ENCODE results near the gene PLA2G6.

Gene PLA2G6

DNA sequence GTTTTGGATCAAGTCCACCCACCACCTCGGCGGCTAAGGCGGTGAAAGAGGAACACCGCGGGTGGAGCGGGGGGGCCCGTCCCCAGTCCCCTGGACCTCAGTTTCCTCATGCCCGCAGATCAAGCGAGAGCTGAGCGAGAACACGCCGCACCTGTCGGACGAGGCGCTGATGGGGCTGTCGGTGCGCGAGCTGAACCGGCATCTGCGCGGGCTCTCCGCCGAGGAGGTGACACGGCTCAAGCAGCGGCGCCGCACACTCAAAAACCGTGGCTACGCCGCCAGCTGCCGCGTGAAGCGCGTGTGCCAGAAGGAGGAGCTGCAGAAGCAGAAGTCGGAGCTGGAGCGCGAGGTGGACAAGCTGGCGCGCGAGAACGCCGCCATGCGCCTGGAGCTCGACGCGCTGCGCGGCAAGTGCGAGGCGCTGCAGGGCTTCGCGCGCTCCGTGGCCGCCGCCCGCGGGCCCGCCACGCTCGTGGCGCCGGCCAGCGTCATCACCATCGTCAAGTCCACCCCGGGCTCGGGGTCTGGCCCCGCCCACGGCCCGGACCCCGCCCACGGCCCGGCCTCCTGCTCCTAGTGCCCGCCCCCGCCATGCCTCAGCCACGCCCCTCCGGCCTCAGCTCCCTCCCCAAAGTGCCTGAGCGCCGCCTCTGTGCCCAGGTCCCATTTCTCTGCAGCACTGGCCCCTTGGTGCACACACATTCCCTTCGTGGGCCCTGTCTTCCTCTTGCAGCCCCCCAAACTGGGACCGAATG is 32.8 kb upstream of the PLA2G6 start:
- DNase-seq (ENCODE audit: low read depth in 2 of 2) = peak; percentile 54 to 62

DNA sequence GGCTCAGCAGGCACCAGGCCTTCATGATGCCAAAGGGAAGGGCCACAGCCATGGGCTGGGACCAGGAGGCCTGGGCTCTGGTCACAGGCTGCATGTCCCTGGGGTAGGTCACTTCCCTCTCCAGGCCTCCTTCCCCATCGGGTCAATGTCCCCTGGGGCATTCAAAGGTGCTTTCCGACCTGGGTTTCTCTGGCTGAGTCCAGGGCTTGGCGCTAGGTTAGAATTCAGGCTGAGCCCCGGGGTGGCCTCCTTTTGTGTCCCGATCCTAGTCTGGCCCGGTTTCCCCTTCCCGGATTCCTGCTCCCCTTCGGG is 32.3 kb upstream of the PLA2G6 start:
- DNase-seq (ENCODE audit: low read depth in 2 of 2) = no peak

DNA sequence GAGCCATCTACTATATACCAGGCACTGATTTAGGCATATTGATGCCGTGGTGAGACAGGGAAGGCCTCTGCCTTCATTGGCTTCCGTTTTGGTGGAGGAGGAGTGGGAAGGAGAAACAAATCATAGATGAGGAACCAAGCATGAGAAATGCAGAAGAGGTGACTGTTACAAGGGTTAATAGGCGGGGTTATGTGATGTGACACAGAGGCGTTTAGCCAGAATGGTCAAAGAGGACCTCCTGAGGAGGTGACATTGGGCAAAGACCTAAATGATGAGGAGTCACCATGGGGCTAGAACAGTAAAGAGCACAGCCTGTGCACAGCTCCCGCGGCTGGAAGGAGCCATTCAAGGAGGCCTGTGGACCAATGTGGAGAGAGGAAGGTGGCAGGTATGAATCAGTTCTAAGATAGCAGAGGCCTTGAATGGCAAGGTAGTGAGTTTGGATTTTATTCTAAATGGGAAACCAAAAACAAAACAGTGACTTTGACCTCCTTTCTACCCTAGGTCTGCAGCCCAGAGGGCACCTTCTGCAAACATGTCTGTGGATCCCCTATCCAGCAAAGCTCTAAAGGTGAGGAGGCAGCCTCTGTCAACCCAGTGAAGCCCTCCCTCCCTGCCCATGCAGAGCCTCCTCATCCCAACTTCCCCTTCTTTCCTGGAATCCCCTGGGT is 31.8 kb upstream of the PLA2G6 start:
- no peak for DNase-seq (ENCODE audit: low read depth in 2 of 2)

DNA sequence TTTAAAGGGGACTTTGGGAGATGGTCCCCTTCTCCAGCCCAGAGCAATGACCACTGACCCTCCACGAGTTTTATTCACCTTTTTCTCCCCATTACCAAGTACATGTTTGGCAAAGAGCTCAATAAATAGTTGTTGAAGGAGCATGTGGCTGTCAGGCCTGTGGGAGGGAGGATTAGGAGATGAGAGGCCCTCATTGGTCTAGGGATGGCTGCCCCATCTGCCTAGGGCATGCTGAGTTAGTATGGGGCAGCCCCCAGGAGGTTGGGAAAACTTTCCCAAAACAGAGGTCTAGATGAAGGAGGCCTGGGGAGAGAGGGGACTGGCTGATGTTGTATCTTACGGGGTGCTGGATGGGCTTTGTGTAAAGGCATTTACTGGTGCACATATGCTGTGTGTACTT is 30.8 kb upstream of the PLA2G6 start:
- DNase-seq (ENCODE audit: low read depth in 2 of 2) = no peak

DNA sequence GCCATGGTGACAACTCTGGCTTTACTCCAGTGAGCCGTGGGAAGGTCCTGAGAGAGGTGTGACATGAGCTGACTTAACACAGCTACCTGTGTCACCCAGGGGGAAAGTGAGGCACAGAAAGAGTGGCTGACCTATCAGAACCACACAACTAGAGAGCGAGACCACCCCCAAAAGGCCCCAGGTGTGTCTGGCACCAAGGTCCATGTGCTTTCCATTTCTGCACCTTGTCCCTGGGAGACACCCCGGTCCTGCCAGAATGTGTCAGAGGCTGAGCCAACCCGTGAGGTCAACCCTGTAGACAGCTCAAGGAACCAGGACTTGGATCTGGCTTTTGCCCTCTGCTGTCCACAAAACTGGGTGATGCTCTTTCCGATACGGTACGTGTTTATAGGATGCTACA is 29.9 kb upstream of the PLA2G6 start:
- no peak for DNase-seq (ENCODE audit: low read depth in 2 of 2)

DNA sequence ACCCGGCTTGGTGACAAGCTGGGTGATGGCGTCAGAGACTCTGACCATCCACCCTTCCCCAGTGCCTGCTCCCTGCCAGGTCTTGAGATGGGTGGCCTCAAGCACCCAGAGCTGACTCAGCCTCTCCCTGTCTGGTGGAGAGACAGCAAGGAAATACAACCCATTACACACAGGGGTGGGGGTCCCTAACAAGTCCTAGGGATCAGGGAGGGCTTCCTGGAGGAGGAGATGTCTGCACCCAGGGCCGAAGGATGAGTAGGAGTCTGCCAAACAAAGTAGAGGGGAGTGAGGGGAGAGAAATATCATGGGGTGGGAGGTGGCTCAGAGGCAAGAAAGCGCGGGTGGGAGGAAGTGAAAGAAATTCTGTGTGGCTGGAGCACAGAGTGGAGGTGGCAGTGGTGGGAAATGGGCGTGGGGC is 26.9 kb upstream of the PLA2G6 start:
- DNase-seq (ENCODE audit: low read depth in 2 of 2) = no peak

DNA sequence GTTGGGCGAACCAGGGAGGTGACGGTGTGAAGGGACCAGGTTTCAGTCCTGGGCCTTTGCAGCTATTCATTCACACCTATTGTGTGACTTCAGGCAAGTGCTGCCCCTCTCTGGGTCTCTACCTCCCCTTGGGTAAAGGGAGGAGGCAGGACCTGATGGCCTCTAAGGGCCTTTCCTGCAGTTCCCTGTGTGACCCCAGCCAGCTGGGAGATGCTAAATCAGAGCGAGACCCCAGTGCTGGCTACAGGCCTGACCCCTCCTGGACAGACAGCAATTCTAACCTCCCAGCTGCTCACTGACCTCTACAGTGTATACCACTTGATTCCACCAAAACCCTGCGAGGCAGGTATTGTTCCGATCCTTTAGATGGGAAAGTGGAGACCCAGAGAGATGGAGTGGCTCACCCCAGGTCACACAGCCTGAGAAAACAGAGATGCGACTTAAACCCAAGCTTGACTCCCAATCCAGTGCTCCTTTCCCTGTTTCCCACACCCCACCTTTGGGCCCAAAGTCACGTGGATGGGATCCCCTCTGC is 26.3 kb upstream of the PLA2G6 start:
- DNase-seq (ENCODE audit: low read depth in 2 of 2) = no peak

DNA sequence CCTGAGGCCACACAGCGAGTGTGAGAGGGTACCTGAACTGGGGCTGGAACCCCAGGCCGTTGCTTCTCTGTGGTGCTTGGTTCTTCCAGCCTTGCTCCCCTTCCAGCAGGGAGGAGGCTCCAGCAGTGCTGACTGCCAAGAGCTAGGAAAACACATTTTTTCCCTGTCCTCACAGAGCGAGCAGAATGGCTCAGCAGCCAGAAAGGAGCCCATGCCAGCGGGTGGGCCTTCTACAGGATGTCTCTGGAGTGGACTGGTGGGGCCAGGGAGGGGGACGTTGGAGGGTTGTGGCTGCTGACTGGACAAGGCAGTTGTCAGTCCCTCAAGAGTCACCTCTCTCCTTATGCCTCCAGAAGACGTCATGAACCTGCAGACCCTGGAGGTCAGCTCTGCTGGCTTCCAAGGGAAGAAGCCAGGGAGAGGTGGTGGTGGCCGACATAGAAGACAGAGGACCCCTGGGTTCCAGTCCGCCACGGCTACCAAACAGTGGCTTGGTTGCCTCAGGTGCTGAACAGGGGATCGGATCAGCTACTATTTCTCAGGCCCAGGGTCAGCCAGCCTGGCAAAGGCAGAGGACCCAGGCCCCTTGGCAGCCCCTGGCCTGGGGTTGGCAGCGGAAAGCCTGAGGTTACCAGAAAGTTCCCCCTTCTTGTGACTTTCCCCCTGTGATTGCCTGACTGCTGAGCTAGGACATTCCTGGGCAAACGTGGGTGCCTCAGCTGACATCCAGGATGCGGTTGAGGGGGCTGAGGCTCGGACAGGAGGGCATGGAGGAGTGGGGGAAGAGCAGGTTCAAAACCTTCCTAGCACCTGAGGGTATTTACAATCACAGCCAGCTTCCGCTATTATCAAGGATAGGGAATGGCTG is 23.9 kb upstream of the PLA2G6 start:
- no peak for DNase-seq (ENCODE audit: low read depth in 2 of 2)

DNA sequence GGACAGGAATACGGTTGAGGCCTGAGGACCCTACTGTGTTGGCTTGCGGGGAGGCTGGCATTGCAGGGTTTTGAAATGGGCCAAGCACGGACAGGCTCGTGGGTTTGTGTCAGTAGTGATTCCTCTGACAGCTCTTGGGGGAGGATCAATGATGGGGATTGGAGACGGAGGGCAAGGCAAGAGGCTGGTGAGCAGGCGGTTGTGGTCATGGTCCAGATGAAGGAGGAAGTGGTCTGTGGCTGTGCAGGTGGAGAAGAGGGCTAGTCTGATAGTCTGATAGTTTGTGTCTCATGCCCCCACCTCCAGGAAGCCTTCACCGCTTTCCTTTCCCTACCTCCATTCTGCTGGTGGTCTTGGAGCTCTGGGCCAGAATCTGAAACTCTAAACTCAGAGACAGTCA is 23.2 kb upstream of the PLA2G6 start:
- DNase-seq (ENCODE audit: low read depth in 2 of 2) = no peak

DNA sequence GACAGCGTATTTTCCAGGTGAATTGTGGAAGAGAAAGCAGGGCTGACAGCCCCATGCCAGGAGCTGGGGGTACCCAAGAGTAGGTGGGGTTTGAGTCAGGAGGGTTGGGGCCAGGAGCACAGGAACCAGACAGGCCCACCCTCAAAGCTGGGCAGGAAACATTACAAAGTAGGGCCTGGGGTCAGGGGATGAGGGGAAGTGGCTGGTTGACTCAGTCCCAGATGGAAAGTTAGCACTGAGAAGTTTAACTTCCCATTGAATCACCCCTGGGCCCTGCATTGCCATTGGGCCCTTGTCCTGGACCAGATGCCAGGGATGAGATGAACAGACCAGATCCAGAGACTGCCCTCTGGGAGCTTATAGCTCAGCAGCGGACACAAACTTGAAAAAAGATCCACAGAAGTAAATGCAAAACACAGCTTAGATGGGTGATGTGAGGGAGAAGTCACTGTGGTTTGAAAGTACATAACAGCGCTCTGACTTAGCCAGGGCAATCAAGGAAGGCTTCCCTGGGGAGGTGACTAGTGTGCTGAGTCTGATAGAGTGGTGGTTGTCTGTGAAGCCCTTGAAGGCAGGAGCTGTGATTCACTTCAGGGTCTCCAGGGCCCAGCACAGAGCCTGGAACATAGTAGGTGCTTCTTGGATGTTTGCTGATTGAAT is 22.4 kb upstream of the PLA2G6 start:
- no peak for DNase-seq (ENCODE audit: low read depth in 2 of 2)

DNA sequence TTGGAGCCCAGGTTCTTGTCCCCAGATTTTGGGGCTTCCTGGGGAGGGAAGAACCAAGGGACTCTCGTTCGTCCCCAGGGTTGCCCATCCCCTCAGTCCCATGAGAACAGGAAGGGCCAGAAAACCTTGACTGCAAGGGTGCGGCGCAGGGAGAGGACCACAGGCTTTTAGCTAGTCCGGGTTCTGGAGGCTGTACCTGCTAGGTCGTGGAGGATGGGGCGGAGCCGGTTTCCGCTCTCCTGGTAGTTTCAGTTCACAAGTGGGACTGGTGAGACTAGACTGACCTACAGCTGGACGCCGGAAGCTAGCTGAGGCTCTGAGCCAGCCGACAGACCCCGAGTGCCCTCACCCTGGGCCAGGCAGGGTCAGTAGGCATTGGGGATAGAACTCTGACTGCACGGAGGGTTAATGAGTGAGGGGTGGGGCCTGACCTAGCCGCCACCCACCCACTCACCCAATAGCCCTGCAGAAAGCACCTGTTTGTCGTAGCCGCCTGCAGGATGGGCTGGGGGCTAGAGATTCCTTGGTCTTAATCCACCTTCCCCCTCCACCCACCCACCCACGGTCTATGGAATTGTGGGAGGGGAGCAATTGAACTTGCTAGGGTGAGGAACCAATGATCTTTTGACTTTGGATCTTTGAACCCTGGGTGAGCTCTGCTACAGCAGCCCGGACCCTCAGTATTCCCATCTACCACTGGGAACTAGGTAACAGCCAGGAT is 21.6 kb upstream of the PLA2G6 start:
- DNase-seq (ENCODE audit: low read depth in 2 of 2) = no peak

DNA sequence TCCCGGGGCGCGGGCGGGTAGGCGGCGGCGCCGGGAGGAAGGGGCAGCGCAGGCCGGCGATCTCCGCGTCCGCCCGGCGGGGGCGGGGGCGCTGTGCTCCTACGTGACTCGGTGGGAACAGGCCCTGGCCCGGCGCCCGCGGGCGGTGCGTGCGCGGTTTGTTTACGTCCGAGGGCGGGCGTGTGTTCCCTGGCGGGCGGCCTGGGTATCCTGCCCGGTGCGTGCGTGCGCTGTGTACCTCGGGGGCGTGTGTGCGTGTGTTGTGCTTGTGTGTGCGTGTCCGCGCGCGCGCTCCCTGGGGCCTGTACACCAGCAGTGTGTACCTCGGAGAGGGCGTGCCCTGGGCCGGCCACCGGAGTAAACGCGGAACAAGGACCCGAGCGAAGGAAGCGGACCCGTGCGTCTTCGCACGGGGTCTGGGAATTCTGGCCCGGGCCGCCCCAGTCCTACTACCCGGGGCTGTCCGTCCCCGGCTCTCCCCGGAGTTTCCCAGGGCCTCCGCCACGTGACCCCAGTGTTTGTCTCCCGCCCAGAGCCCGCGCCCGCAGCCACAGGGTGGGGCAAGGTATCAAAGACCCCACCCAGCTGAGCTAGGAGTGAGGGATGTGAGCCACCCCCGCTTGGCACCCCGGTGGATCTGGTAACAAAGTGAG is 20.9 kb upstream of the PLA2G6 start:
- peak; percentile 46 to 56 for DNase-seq (ENCODE audit: low read depth in 2 of 2)

DNA sequence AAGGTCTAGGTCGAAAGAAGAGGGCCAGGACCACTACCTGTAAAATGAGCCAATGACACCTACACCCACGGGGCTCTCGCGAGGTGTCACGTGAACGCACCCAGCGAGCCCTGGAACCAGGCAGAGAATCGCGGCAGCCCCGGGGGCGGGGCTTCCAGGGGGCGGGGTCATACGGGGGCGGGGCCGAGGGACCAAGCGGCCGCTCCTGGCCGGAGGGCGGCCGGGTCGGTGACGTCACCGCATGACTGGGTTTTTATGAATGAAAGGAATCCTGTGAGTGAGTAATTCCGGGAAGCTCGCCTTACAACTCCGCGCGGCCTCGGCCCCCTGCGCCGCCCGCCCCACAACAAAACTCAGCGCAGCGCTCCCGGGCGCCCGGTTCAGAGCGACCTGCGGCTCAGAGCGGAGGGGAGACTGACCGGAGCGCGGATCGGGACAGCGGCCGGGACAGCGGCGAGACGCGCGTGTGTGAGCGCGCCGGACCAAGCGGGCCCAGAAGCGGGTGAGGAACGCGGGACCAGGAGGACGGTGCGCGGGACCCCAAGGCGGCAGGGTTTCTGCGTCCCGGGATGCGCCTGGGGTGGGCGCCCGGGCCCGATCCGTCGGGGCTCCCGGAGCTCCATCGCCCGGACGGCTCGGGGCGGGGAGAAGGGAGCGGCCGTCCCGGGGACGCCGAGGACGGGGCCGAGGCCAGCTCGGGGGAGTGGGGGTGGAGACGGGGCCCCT is 20.2 kb upstream of the PLA2G6 start, which contains the start of gene MAFF:
MAFF (plus strand) TSS at position 284 of the 726 bp plus-strand sequence. CDS start 11,860 bp downstream, outside the sequence.
- peak; percentile 89 to 92 for DNase-seq (ENCODE audit: low read depth in 2 of 2)

DNA sequence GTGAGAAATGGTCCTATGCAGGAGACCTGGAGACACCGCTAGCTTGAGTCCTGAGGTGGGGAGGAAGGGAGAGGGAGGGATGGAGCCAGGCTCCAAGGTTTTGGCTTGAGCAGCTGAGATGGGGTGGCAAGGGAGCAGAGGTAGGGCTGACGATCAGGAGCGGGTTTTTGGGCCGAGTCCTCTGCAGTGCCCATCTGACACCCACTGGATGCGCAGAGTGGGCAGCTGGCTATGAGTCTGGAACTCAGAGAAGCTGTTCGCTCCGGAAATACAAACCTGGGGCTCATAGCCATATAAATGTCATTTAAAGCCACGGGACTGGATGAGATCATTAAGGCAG is 19.7 kb upstream of the PLA2G6 start:
- no peak for DNase-seq (ENCODE audit: low read depth in 2 of 2)

DNA sequence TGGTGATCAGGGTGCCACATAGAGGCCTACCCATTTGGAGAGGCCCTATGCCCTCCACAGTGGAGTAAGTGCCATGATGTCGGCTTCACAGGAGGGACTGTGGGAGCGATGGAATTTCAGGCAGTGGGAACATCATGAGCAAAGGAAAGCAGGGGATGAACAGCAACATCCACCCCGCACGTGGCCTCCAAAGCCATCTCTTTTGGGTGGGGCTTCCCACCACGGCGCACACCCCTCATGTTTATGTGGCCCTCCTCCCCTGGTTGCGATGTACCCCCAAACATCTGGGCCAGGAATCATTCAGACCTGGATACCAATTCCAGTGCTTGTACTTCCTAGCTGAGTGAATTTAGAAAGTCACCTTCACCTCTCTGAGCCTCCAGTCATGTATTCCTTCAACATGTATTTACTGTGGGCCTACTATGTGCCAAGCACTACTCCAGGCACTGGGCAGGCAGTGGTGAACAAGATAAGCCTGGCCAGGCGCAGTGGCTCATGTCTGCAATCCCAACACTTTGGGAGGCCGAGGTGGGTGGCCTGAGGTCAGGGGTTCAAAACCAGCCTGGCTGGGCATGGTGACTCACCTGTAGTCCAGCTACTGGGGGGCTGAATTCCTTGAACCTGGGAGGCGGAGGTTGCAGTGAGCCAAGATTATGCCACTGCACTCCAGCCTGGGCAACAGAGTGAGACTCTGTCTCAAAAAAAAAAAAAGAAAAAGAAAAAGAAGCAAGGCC is 18.4 kb upstream of the PLA2G6 start:
- DNase-seq (ENCODE audit: low read depth in 2 of 2) = no peak

DNA sequence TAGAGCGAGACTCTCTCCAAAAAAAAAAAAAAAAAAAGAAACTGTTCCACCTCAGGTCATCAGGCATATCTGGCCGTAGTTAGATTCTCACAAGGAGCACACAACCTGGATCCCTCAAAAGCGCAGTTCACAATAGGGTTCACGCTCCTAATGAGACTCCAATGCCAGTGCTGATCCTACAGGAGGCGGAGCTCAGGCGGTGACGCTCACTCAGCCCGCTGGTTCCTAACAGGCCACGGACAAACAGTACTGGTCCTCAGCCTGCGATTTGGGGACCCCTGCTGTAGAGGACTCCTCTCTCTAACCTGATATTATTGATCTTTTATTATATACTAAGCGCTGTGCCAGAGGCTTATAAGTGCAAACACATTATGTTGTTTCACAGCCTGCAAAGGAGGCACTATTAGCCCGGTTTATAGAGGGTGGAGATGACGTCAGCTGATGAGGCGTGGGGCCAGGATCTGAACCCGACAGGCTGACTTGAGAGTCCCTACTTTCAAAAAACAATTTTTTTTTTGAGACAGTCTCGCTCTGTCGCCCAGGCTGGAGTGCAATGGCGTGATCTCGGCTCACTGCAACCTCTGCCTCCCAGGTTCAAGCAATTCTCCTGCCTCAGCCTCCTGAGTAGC is 15.3 kb upstream of the PLA2G6 start:
- DNase-seq (ENCODE audit: low read depth in 2 of 2) = no peak

DNA sequence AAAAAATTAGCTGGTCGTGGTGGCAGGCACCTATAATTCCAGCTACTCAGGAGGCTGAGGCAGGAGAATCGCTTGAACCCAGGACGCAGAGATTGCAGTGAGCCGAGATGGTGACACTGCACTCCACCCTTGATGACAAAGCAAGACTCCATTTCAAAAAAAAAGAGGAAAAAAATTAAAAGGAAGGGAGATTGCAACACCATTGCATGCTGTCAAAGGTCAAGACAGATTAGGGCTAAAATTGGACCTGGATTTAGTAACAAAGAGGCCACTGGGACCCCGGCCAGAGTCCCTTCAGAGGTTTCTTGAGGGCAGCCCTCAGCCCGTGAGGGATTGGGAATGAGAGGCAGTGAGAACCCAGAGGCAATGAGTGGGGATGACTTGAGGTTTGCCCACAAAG is 11.9 kb upstream of the PLA2G6 start:
- DNase-seq (ENCODE audit: low read depth in 2 of 2) = no peak

DNA sequence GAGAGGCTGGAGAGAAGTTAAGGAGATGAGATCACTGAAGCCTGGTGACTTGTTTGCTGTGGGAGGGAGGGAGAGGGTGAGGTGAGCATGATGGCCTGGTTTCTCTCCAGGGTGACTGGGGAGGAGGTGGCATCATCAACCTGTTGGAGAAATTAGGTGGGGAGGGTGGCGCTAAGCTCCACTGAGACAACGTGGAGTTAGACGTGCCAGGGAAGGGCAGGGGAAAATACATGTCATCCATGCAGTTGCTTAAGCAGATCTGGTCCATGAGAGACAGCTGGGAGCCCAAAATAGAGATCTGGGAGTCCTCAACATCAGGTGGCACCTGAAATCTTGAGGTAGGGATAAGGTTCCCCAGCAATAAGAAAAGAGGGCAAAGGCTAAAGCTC is 10.8 kb upstream of the PLA2G6 start:
- no peak for DNase-seq (ENCODE audit: low read depth in 2 of 2)

Measured in stimulated activated CD4-positive, alpha-beta T cell treated with anti-CD3 and anti-CD28 coated beads, Interleukin-4, amount 100 ng/mL, for 48 hours (primary cell).